Femur (tissue), 1 donor: ENCODE data around the gene LONP2.
"Not testable (repeated sequence)": the region's sequence is repeated elsewhere in the genome, so short reads cannot be mapped to it uniquely, and the experiment has no call there.

Experiments
- DNase-seq: peaks from one replicate; pipeline ENCODE4 v3.0.0-alpha.2; 2017

LONP2 gene

GRCh38 chr16:48370229-48370628, 126.1 kb downstream of the LONP2 start:
- no peak for DNase-seq

- DNase-seq = not testable (repeated sequence)
Observed at GRCh38 chr16:48370668-48371392, 126.7 kb downstream of the LONP2 start.

- no peak for DNase-seq
Observed at GRCh38 chr16:48371393-48371780, 127.3 kb downstream of the LONP2 start.

GRCh38 chr16:48372744-48373143, 128.6 kb downstream of the LONP2 start:
- no peak for DNase-seq

- no peak for DNase-seq
Observed at GRCh38 chr16:48373258-48374029, 129.3 kb downstream of the LONP2 start.

- no peak for DNase-seq
Observed at GRCh38 chr16:48374255-48374654, 130.2 kb downstream of the LONP2 start.

- not testable (repeated sequence) for DNase-seq
Observed at GRCh38 chr16:48377301-48377700, 133.2 kb downstream of the LONP2 start.

GRCh38 chr16:48378276-48378675, 134.2 kb downstream of the LONP2 start:
- no peak for DNase-seq

GRCh38 chr16:48378836-48379235, 134.7 kb downstream of the LONP2 start:
- no peak for DNase-seq

GRCh38 chr16:48381201-48381600, 137.1 kb downstream of the LONP2 start:
- DNase-seq = no peak

- DNase-seq = no peak
Observed at GRCh38 chr16:48382131-48382530, 138.0 kb downstream of the LONP2 start.

- DNase-seq = no peak
Observed at GRCh38 chr16:48383009-48383876, 139.1 kb downstream of the LONP2 start.

GRCh38 chr16:48383877-48384519, 139.9 kb downstream of the LONP2 start:
- peak; percentile 31 for DNase-seq

- peak; percentile 80 for DNase-seq
Observed at GRCh38 chr16:48384520-48385252, 140.6 kb downstream of the LONP2 start.

- DNase-seq = peak; percentile 93
Observed at GRCh38 chr16:48385253-48386150, 141.4 kb downstream of the LONP2 start, which contains the start of gene SIAH1. SIAH1 (minus strand) TSS chr16:48385413; CDS start chr16:48362428, 22,985 bp downstream.

- DNase-seq = no peak
Observed at GRCh38 chr16:48386559-48387312, 142.6 kb downstream of the LONP2 start.

GRCh38 chr16:48392407-48392806, 148.3 kb downstream of the LONP2 start:
- DNase-seq = no peak

- no peak for DNase-seq
Observed at GRCh38 chr16:48393485-48394354, 149.6 kb downstream of the LONP2 start.

GRCh38 chr16:48394355-48394703, 150.2 kb downstream of the LONP2 start:
- DNase-seq = no peak
